Glutamatergic neuron (in vitro differentiated cells): ENCODE data around the gene GXYLT1. TPM values are rescaled to one million over a fixed set of nuclear protein-coding genes. Genes with fewer than 3 reads are reported as not detected.
A peak's percentile ranks its signal among the peaks of the same experiment; 100 is the strongest.

Source experiments
- DNase-seq: peaks from one replicate; pipeline ENCODE4 v3.0.0; 2022
- H3K27ac Mint-ChIP-seq: one replicate; pipeline ENCODE4 v1.8.0; 2020; ENCODE audit warnings: mild to moderate bottlenecking, mixed read lengths, inconsistent platforms; ENCODE audit not compliant: unreplicated experiment
- H3K27me3 Mint-ChIP-seq: one replicate; pipeline ENCODE4 v1.8.0; 2020; ENCODE audit warnings: mild to moderate bottlenecking, moderate library complexity, mixed read lengths, inconsistent platforms; ENCODE audit not compliant: unreplicated experiment
- H3K36me3 Mint-ChIP-seq: one replicate; pipeline ENCODE4 v1.8.0; 2020; ENCODE audit warnings: mild to moderate bottlenecking, mixed read lengths, inconsistent platforms; ENCODE audit not compliant: unreplicated experiment
- H3K4me1 Mint-ChIP-seq: one replicate; pipeline ENCODE4 v1.8.0; 2020; ENCODE audit warnings: mild to moderate bottlenecking, low read depth, mixed read lengths, inconsistent platforms; ENCODE audit not compliant: unreplicated experiment
- H3K4me3 Mint-ChIP-seq: one replicate; pipeline ENCODE4 v1.8.0; 2020; ENCODE audit warnings: mild to moderate bottlenecking, mixed read lengths, inconsistent platforms; ENCODE audit not compliant: unreplicated experiment
- H3K9me3 Mint-ChIP-seq: one replicate; pipeline ENCODE4 v1.8.0; 2020; ENCODE audit warnings: mild to moderate bottlenecking, moderate library complexity, mixed read lengths, inconsistent platforms; ENCODE audit not compliant: unreplicated experiment
- CTCF ChIP-seq: fragments of 200-600 bp; sonication (generic); IDR thresholded peaks from one replicate; pipeline ENCODE4 v1.5.0; 2021; ENCODE audit not compliant: partially characterized antibody, unreplicated experiment
- total RNA-seq: library from RNA; stranded (reverse); fragmentation: NEBNext Ultra II Directional; extraction: Animal tissue kit (Norgen Biotek cat#: 25700); gene quantifications from one replicate; pipeline ENCODE4 v1.2.1, GENCODE V29; 2021; ENCODE audit not compliant: unreplicated experiment

The GXYLT1 gene
- total RNA-seq, 1 donor from 2014 or later, result 3.4 TPM

- no peaks in the 10 kb centered on the region for H3K36me3 Mint-ChIP-seq
- TF ChIP-seq CTCF, result no peak
- peaks cover 16% of the 10 kb centered on the region for H3K4me1 Mint-ChIP-seq
- H3K27me3 Mint-ChIP-seq, result peaks cover 7% of the 10 kb centered on the region
- H3K9me3 Mint-ChIP-seq, result peaks cover 6% of the 10 kb centered on the region
- H3K27ac Mint-ChIP-seq, result no peak overlapping the region
- H3K4me3 Mint-ChIP-seq, result no peak overlapping the region
- no peak for DNase-seq
Measured at GRCh38 chr12:42140901-42141300, 3.8 kb downstream of the GXYLT1 start.

DNA sequence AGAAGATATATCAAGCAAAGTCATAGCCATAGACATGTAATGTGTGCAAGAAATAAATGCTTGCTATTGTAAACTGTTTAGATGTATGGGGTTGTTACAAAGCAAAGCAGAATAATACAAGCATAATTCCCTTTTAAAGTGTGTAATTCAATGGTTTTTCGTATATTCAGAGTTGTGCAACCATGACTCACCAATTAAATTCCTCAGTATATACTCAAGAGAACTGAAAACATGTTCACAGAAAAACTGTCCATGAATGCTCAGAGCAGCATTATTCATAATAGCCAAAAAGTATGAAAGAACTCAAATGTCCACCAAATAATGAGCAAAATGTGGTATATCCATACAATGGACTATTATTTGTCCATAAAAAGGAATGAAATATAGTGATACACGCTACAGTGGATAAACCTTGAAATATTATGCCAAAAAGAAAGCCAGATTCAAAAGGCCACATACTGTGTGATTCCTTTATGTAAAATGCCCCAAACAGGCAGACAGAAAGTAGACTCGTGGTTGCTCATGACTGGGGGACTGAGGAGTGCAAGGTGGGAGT lies 9.3 kb downstream of the GXYLT1 start:
- no peak for DNase-seq
- H3K27ac Mint-ChIP-seq, result no peak overlapping the region
- H3K4me1 Mint-ChIP-seq, result no peaks in the 10 kb centered on the region
- no peaks in the 10 kb centered on the region for H3K9me3 Mint-ChIP-seq
- TF ChIP-seq CTCF, result no peak
- no peaks in the 10 kb centered on the region for H3K36me3 Mint-ChIP-seq
- peaks cover 2% of the 10 kb centered on the region for H3K27me3 Mint-ChIP-seq
- no peak overlapping the region for H3K4me3 Mint-ChIP-seq

GRCh38 chr12:42130672-42131402 lies 13.8 kb downstream of the GXYLT1 start:
- H3K27me3 Mint-ChIP-seq, result peaks cover 2% of the 10 kb centered on the region
- no peaks in the 10 kb centered on the region for H3K36me3 Mint-ChIP-seq

GRCh38 chr12:42129595-42130204 lies 15.0 kb downstream of the GXYLT1 start:
- Mint-ChIP-seq H3K36me3 (no peaks in the 10 kb centered on the region), H3K9me3 (no peaks in the 10 kb centered on the region), H3K4me3 (no peak overlapping the region), H3K27ac (no peak overlapping the region), H3K4me1 (no peaks in the 10 kb centered on the region), H3K27me3 (peaks cover 2% of the 10 kb centered on the region)
- no peak for DNase-seq
- TF ChIP-seq CTCF, result peak; percentile 65

More at GRCh38 chr12:42130672-42131402, 13.8 kb downstream of the GXYLT1 start:
- Mint-ChIP-seq H3K4me3 (no peak overlapping the region), H3K4me1 (no peaks in the 10 kb centered on the region), H3K9me3 (no peaks in the 10 kb centered on the region), H3K27ac (no peak overlapping the region)
- TF ChIP-seq CTCF, result no peak
- DNase-seq, result no peak

- H3K4me3 Mint-ChIP-seq, result no peak overlapping the region
- DNase-seq, result no peak
- TF ChIP-seq CTCF, result no peak
- H3K27ac Mint-ChIP-seq, result no peak overlapping the region
- no peaks in the 10 kb centered on the region for H3K36me3 Mint-ChIP-seq
- H3K27me3 Mint-ChIP-seq, result peaks cover 2% of the 10 kb centered on the region
- no peaks in the 10 kb centered on the region for H3K9me3 Mint-ChIP-seq
- H3K4me1 Mint-ChIP-seq, result no peaks in the 10 kb centered on the region
Measured at GRCh38 chr12:42128888-42129287, 15.8 kb downstream of the GXYLT1 start.
